ENCODE measurements around the gene PCNX4. TPM values are rescaled to one million over a fixed set of nuclear protein-coding genes. Genes with fewer than 3 reads are reported as not detected.

The PCNX4 gene
- total RNA-seq, 1 experiment from 2014 or later = 65.1 TPM

DNA sequence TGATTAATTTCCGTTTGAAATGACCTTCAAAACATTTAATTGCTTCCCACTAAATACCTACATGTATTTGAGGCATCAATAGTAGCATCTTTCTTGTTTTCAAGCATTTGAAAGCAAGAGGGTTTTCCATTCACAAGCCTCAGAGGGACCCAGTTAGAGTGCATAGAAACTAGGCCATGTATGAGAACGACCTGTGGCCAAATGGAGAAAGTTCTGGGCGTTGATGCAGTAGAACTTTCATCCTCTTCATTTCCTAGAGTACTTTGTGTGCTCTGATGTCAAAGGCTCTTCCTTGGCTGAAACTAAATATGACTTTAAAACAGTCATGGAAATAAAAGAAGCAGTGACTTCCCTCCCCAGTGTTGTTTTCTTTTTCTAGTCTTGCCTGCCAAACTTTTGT, 74.4 kb downstream of the PCNX4 start:
- Histone ChIP-seq H3K36me3 (ENCODE audit: low read depth) (no peaks in the 10 kb centered on the region), H3F3A (ENCODE audit: insufficient read depth, low read depth) (peaks cover 25% of the 10 kb centered on the region), H4K20me1 (ENCODE audit: insufficient read depth) (no peaks in the 10 kb centered on the region), H3K27ac (no peak overlapping the region), H3K4me3 (peak overlapping the region; percentile 87; the same call in 1 of the 2 replicates), H2AFZ (peak overlapping the region; percentile 96; the same call in 1 of the 2 replicates), H3K9me3 (ENCODE audit: insufficient read depth, low read depth) (no peaks in the 10 kb centered on the region), H3K9me2 (ENCODE audit: insufficient read depth) (no peaks in the 10 kb centered on the region), H3K27me3 (ENCODE audit: insufficient read depth, low read depth) (no peaks in the 10 kb centered on the region), H3K4me2 (peak overlapping the region; percentile 75), H3K4me1 (replicated peaks; ENCODE audit: insufficient read depth) (peaks cover 33% of the 10 kb centered on the region), H3K79me2 (ENCODE audit: low read depth) (peaks cover 14% of the 10 kb centered on the region)
- TF ChIP-seq, protein P1, sequence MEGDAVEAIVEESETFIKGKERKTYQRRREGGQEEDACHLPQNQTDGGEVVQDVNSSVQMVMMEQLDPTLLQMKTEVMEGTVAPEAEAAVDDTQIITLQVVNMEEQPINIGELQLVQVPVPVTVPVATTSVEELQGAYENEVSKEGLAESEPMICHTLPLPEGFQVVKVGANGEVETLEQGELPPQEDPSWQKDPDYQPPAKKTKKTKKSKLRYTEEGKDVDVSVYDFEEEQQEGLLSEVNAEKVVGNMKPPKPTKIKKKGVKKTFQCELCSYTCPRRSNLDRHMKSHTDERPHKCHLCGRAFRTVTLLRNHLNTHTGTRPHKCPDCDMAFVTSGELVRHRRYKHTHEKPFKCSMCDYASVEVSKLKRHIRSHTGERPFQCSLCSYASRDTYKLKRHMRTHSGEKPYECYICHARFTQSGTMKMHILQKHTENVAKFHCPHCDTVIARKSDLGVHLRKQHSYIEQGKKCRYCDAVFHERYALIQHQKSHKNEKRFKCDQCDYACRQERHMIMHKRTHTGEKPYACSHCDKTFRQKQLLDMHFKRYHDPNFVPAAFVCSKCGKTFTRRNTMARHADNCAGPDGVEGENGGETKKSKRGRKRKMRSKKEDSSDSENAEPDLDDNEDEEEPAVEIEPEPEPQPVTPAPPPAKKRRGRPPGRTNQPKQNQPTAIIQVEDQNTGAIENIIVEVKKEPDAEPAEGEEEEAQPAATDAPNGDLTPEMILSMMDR (conservative IDR thresholded peaks at IDR 0.05) = no peak
- no peak for TF ChIP-seq EZH2 (IDR thresholded peaks at IDR 0.05; ENCODE audit: low read depth)
- intact Hi-C loops (cut with micrococcal nuclease; ENCODE audit: unreplicated experiment) = no loop called here
- CTCF ChIA-PET = interaction anchor here (0.5 to 0.6 kb wide), 4 partner anchors 91 to 1408 kb away, joined by 3 to 8 read pairs (median 5); no protein-coding TSS in a partner anchor
- BruUV-seq (replicated peaks) = no TSS peak
- POLR2A ChIA-PET (ENCODE audit: unreplicated experiment) = interaction anchor here (0.6 to 0.7 kb wide), 2 partner anchors 15 to 83 kb away, joined by 3 to 7 read pairs; partner anchors contain the start of gene PPM1A
- no peak for DNase-seq

DNA sequence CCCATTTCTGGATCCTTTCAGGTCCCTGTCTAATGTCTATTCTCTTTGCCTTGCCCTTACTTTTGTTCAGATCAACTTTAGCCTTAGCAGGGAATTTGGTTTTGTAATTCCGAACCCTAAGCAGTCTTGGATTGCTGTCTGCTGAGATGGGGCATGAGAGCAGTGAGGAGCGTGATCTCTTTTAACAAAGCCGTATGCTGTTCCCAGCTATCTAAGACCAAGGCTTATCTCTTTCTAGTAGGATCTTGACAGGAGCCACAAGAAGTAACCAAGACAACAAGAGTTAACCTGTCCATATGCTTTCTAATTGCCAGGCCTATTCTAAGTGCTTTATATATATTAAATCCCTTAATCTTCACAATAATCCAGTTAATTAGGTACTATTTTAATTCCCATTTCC, 78.0 kb downstream of the PCNX4 start:
- Histone ChIP-seq H3K27ac (no peak overlapping the region), H3F3A (ENCODE audit: insufficient read depth, low read depth) (peaks cover 11% of the 10 kb centered on the region), H3K4me1 (replicated peaks; ENCODE audit: insufficient read depth) (peaks cover 20% of the 10 kb centered on the region), H3K4me3 (no peak overlapping the region), H3K27me3 (ENCODE audit: insufficient read depth, low read depth) (no peaks in the 10 kb centered on the region), H3K9me2 (ENCODE audit: insufficient read depth) (no peaks in the 10 kb centered on the region), H3K36me3 (ENCODE audit: low read depth) (no peaks in the 10 kb centered on the region), H2AFZ (no peak overlapping the region), H4K20me1 (ENCODE audit: insufficient read depth) (no peaks in the 10 kb centered on the region), H3K4me2 (no peak overlapping the region), H3K9me3 (ENCODE audit: insufficient read depth, low read depth) (no peaks in the 10 kb centered on the region), H3K79me2 (ENCODE audit: low read depth) (no peaks in the 10 kb centered on the region)
- TF ChIP-seq, protein P1 (conservative IDR thresholded peaks at IDR 0.05) = no peak
- TF ChIP-seq EZH2 (IDR thresholded peaks at IDR 0.05; ENCODE audit: low read depth) = no peak
- ChIA-PET CTCF (interaction anchor here (0.6 kb wide), 1 partner anchor 10 kb away, joined by 15 read pairs; no protein-coding TSS in a partner anchor), POLR2A (ENCODE audit: unreplicated experiment) (no interaction called here)
- intact Hi-C loops (cut with micrococcal nuclease; ENCODE audit: unreplicated experiment) = no loop called here
- no TSS peak for BruUV-seq (replicated peaks)
- no peak for DNase-seq

DNA sequence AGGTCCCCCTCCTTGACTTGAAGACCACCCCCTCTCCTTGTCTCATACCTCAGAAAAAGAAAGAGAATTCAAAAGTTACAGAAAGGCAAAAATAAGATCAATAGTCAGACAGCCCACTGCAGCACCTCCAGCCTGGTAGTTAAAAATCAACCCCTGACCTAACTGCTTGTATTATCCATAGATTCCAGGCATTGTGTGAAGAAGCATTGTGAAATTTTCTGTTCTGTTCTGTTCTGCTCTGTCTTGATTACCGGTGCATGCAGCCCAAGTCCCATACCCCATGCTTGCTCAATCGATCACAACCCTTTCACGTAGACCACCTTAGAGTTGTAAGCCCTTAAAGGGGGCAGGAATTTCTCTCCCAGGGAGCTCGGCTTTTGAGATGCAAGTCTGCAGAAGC, 79.2 kb downstream of the PCNX4 start:
- TF ChIP-seq, protein P1 (conservative IDR thresholded peaks at IDR 0.05) = no peak
- no peak for TF ChIP-seq EZH2 (IDR thresholded peaks at IDR 0.05; ENCODE audit: low read depth)
- Histone ChIP-seq H3F3A (ENCODE audit: insufficient read depth, low read depth) (peaks cover 14% of the 10 kb centered on the region; the same call in 1 of the 2 replicates), H3K4me3 (no peak overlapping the region), H3K27me3 (ENCODE audit: insufficient read depth, low read depth) (no peaks in the 10 kb centered on the region), H3K4me1 (replicated peaks; ENCODE audit: insufficient read depth) (peaks cover 27% of the 10 kb centered on the region), H3K79me2 (ENCODE audit: low read depth) (no peaks in the 10 kb centered on the region), H3K27ac (no peak overlapping the region), H4K20me1 (ENCODE audit: insufficient read depth) (no peaks in the 10 kb centered on the region), H3K9me2 (ENCODE audit: insufficient read depth) (no peaks in the 10 kb centered on the region), H3K4me2 (no peak overlapping the region), H3K36me3 (ENCODE audit: low read depth) (no peaks in the 10 kb centered on the region), H2AFZ (no peak overlapping the region), H3K9me3 (ENCODE audit: insufficient read depth, low read depth) (no peaks in the 10 kb centered on the region)
- no peak for DNase-seq
- intact Hi-C loops (cut with micrococcal nuclease; ENCODE audit: unreplicated experiment) = no loop called here
- CTCF ChIA-PET = no interaction called here
- BruUV-seq (replicated peaks) = no TSS peak
- POLR2A ChIA-PET (ENCODE audit: unreplicated experiment) = interaction anchor here (0.6 kb wide), 1 partner anchor 1230 kb away, joined by 4 read pairs; no protein-coding TSS in a partner anchor

Data from PC-9 (cell line).